Midbrain (tissue), 1 donor: ENCODE data around the gene MAP3K10.

ENCODE experiments used
- DNase-seq: peaks from one replicate; lab custom pipeline; 2025; lab: John Stamatoyannopoulos, UW

MAP3K10 gene

GRCh38 chr19:40174092-40174491, 17.1 kb upstream of the MAP3K10 start:
- DNase-seq = no peak

- DNase-seq = no peak
Observed at GRCh38 chr19:40175820-40176219, 15.4 kb upstream of the MAP3K10 start.

GRCh38 chr19:40177286-40178070, 13.7 kb upstream of the MAP3K10 start:
- DNase-seq = no peak

- DNase-seq = no peak
Observed at GRCh38 chr19:40178756-40179155, 12.5 kb upstream of the MAP3K10 start.

DNA sequence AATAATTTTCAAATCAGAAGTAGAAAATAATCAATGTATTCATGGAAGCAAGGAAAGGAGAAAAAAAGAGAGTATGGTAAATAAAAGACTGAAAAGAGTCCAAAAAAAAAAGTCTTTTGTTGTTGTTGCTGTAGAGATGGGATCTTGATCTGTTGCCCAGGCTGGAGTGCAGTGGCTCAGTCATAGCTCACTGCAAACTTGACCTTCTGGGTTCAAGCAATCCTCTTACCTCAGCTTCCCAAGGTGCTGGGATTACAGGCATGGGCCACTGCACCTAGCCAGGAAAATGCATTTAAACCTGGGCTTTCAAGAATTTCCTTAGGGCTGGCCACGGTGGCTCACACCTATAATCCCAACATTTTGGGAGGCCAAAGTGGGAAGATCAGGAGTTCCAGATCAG, 7.0 kb upstream of the MAP3K10 start:
- DNase-seq = no peak

GRCh38 chr19:40191836-40192646, 815 bp downstream of the MAP3K10 start:
- DNase-seq = no peak

- no peak for DNase-seq
Observed at GRCh38 chr19:40192758-40193586, 1.7 kb downstream of the MAP3K10 start.

DNA sequence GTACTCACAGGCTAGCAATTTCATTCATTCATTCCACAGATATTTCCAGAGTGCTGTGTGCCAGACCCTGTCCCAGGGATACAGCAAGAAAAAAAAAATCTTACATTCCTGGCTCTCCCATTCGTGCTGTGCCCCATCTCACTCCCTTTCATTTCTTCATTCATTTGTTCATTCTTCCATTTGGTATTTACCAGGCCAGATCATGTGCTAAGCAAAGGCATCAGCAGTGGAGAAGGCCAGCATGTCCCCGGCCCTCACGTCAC, 2.3 kb downstream of the MAP3K10 start:
- DNase-seq = no peak

- no peak for DNase-seq
Observed at GRCh38 chr19:40198272-40198990, 7.2 kb downstream of the MAP3K10 start.

- no peak for DNase-seq
Observed at GRCh38 chr19:40200341-40201099, 9.3 kb downstream of the MAP3K10 start.

DNA sequence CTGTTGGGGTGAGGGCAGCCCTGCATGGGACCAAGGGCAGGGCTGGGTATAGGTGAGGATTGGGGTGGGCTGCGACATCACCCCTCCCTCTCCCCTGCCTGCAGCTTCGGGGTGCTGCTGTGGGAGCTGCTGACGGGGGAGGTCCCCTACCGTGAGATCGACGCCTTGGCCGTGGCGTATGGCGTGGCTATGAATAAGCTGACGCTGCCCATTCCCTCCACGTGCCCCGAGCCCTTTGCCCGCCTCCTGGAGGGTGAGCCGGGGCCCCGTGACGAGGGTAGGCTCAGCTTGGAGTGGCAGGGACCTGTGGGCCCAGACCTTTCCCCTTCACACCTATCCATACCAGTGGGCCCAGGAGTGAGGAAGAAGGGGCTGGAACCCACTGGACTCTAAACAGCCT, 13.2 kb downstream of the MAP3K10 start:
- DNase-seq = no peak

- no peak for DNase-seq
Observed at GRCh38 chr19:40205760-40206159, 14.5 kb downstream of the MAP3K10 start.

GRCh38 chr19:40208602-40209001, 17.4 kb downstream of the MAP3K10 start:
- no peak for DNase-seq

DNA sequence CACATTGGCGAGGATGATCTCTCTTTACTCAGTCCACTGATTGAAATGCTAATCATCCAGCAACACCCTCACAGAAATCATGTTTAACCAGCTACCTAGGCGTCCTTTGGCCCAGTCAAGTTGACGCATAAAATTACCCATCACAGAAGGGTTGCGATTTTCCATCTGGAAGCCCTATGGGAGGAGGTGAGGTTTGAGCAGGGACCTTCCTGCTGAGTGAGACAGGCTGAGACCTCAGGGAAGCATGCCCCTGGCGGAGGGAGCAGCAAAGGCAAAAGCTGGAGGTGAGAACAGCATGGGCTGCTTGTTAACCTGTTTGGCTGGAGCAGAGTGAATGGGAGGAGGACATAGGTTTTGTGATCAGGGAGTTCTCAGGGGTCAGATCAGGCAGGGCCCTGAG, 19.7 kb downstream of the MAP3K10 start:
- DNase-seq = no peak

DNA sequence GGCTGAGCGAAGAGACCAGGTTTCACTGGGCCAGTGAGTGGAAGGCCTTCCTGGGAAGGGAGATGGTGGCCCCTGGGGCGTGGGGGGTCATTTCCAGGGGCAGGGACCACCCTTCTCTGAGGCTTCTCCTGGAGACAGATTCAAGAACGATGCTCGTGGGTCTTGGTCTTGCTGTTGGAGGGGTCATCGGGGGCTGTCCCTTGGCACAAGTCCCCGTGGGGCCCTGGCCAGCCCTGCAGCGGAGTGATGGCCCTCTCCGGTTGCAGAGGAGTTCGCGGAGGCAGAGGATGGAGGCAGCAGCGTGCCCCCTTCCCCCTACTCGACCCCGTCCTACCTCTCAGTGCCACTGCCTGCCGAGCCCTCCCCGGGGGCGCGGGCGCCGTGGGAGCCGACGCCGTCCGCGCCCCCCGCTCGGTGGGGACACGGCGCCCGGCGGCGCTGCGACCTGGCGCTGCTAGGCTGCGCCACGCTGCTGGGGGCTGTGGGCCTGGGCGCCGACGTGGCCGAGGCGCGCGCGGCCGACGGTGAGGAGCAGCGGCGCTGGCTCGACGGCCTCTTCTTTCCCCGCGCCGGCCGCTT, 22.1 kb downstream of the MAP3K10 start:
- DNase-seq = no peak

DNA sequence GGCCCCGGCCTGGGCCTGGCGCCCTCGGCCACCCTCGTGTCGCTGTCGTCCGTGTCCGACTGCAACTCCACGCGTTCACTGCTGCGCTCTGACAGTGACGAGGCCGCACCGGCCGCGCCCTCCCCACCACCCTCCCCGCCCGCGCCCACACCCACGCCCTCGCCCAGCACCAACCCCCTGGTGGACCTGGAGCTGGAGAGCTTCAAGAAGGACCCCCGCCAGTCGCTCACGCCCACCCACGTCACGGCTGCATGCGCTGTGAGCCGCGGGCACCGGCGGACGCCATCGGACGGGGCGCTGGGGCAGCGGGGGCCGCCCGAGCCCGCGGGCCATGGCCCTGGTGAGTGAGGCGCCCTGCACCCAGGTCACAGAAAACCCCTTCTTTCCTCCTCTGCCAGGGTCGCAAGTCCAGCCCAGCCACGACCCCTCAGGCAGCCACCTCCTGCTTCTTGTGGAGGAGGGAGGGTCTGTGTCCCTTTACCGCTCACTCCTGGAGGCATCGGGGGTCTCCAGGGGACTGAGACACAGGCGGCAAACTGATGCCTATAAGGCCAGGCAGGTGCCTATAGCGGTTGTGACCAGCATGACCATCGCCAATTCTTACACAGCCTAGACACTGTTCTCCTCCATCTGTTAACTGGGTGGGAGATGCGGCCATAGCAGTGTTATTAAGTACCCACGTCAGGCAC, 22.8 kb downstream of the MAP3K10 start:
- no peak for DNase-seq

DNA sequence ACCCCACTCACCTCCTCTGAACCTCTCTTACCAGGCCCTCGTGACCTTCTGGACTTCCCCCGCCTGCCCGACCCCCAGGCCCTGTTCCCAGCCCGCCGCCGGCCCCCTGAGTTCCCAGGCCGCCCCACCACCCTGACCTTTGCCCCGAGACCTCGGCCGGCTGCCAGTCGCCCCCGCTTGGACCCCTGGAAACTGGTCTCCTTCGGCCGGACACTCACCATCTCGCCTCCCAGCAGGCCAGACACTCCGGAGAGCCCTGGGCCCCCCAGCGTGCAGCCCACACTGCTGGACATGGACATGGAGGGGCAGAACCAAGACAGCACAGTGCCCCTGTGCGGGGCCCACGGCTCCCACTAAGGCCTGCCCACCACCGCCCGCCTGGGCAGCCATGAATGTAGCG, 23.7 kb downstream of the MAP3K10 start:
- no peak for DNase-seq

DNA sequence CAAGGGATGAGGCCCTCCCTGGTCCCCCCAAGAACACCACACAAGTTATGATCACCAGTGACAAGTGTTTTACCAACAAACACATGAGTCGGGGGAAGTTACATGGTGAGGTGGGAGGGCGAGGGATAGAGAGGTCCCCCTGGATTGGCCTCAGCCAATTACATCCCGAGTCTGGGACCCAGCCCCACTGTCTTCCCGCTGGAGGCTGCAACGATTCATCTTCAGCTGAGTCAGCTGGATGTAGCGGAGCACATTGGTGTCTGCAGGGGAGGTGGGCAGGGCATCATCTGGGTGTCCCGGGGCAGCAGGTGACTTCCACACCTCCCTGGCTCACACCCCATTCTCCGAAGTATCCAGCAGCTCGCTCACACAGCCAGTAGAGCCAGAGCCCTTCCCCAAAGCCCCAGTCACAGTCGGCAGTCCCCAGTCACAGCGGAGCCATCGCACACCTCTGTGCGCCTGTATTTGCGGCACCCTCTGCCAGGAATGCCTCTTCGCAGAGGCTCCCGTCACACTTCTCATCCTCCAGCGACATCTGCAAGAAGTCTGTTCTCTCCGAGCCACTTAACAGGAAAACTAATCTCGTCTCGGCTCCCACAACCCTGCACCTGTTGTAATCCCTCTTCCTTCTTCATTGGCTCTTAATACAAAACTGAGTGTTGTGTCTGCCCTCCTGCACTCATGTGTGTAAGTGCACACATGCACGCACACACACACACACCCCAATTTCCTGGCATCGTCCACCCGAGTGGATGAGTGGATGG, 25.0 kb downstream of the MAP3K10 start:
- DNase-seq = no peak

GRCh38 chr19:40216777-40217026, 25.5 kb downstream of the MAP3K10 start:
- DNase-seq = no peak
